GM21360 (cell line): ENCODE results near the gene NFIB.

Experiments
- ATAC-seq: cut with Tn5 transposase; IDR thresholded peaks from one replicate; pipeline ENCODE4 v1.9.1; 2021; ENCODE audit warnings: mild to moderate bottlenecking, moderate library complexity; ENCODE audit not compliant: unreplicated experiment

Gene NFIB

DNA sequence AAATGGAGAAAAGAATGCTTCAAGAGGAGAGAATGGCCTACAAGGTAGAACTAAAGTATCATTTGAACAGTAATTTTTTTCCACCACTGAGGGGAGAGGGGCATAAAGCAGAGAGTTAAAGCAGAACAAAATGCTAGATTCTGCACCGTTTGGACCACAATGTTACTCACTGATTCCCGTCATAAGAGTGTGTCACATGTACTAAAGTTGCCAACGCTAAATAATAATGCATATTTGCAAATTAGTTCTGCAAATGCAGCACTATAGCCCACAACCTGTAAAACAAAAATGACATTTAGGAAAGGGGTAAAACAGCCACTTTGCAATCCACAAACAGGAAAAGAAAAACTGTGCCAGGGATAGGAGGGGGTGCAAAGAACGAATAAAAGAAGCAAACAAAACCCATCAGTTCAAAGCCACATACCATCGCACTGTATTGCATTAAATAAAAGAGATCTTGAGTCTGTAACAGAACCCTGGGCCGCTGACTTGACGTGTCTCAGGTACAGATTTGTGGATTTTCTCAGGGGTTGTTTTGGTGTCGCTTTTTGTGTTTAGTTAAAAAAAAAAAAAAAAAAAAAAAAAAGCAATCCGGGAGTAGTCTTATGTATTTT is 7.7 kb upstream of the NFIB start:
- ATAC-seq, result no peak

DNA sequence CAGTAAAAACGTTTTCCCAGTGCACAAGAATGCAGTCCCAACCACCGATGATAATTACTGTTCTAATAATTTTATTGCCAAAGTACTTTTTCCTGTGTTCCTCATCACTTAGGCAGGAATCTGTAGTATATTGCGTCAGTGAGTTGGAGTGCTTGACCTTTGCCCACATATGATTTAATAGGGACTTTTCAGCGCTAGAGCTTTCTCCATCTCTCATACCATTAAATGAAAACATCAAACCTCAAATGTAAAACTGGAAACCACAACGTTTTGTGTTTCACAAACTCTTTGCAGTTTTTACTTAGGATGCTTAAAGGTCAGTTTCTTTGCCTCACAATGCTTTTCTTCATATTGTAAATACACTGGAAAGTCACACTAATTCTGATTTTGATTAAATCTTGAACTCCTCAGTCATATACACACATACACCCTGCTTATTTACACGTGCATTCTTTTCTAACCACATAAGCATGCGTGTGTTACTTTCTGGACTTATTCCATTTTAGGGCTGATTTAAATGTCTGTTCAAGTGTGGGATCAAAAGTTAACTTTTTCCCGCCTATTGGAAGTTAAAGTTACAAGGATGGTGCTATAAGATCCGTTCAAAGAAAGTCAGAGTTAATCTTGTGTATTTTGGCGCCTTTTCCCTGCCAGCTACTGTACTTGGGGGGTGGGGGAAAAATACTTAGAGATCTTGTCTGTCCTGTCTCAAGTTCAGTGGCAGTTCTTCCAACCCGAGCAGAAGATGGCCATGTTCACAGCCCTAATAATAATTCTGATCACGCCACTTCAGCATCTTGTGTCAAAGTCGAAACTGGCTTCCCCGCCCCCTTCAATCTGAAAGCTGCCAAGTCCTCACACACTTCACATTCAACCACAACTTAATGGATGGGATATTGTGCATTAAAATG is 6.6 kb upstream of the NFIB start:
- ATAC-seq, result no peak

DNA sequence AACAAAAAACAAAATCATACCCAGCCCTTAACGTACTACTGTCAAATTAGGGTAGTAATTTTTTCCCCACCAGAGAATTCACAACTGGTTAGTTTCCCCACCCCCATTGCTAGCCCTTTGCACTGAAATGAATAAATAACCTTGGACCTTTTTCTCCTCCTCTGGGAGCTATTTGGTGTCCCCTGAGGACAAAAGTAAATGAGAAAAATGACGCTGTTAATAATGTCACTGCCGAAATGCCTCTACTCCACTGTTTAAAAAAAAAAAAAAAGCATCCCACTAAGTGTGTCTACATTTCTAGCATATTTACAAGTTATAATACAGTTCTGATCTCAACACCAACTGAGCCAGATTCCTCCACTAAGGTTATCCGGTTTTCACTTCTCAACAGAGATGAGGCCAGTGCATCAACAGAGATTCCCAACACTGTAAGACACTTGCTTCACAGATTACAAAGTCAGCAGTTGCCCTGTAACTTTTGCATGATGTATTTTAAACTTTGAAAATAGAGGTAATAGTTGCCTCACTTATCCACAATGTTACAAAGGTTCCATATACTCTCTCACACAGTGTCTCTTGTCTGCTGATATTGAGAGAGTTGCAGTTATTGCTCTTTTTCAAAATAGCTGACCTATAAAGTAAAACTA is 5.1 kb upstream of the NFIB start:
- ATAC-seq, result no peak

- ATAC-seq, result no peak
These were observed 4.4 kb upstream of the NFIB start for GRCh38 chr9:14318361-14318760.

DNA sequence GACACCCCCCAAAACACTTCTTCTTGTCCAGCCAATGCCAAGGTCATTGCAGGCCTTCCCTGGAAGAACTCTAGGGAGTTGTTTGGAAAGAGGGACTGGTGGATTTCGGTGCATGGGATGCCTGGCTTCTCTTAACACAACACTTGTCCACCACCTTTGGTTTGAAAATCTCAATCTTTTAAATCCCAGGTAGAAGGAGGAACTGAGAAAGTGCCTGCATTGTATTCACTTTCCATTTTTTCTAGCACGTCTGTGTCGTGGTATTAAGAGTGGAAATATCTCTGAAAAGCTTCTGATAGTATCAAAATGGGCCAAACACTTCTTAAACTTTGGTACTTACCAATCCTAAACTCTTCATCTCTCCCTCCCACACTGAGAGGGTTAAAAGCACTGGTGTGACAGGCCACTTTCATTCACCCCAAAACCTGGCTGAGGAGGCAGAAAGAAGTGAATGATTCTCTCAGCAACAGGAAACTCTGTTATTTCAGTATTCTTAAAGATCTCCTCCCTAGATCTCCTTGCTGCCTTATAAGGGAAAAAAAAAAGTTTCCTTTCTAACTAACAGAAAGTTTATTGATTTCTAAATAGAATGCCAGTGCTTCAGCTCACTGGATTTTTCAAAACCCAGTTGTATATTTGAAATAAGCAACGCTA is 3.9 kb upstream of the NFIB start:
- peak; percentile 27 for ATAC-seq

DNA sequence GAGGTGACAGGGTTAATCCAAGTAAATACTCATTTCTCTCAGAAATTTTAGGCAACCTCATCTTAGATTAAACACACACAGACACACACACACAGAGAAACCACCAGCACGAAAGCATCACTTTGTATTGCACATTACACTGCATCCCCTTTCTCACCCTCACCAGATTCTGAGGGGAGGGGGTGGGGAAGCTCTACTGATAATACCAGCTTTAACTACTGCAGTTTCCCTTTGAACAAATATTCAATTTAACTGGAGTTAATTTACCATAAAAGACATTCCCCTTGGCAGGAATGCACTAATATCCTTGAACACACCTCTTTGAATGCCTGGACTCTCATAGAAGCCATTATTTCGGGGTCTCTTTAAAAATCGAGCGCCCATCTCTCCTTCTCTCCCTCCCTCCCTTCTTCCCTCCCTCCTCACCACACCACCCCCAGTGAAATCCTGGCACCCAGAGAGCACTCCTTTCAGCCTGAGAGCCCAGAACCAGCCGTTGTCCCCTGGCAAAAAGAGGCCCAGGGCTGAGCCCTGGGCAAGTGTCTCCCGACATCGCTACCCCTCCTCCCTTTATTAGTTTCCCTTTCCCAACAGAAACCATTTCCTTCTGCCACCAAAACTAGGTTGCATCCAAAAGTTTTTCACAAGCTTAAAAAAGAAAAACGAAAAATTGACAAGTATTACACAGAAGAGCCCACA is 2.8 kb upstream of the NFIB start:
- ATAC-seq, result no peak

DNA sequence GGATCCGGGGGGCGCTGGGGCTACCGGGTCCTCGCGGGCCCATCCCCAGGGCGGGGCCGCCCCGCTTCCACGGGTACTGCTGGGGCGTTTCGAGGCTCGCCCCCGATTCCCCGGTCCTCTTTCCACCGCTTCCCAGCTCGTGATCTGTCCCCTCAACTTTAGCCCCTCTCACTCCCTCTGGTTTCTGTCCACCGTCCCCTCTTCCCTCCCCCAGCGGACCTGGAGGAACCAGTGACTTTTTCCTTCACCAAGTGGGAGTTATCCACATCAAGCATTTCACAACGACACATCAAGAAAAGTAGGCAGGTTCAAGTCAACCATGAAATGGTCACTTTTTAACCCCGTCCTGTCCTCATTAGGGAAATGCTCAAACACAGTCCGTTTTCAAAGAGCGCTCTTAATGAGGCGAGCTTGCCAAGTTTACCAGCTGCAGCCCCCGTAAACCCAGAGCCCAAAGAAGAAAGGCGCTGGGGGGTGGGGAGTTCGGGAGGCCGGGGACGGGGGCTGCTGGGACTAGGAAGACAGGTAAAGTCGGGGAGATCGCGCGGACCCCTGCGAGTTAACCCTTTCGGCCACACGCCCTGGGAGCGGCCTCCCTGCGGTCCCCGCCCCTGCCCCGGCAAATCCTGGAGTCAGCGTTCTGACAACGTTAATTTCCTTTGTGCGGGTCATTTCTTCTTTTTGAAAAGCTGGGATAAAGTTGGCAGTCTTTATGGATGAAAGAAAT is 2.1 kb upstream of the NFIB start:
- ATAC-seq, result no peak

DNA sequence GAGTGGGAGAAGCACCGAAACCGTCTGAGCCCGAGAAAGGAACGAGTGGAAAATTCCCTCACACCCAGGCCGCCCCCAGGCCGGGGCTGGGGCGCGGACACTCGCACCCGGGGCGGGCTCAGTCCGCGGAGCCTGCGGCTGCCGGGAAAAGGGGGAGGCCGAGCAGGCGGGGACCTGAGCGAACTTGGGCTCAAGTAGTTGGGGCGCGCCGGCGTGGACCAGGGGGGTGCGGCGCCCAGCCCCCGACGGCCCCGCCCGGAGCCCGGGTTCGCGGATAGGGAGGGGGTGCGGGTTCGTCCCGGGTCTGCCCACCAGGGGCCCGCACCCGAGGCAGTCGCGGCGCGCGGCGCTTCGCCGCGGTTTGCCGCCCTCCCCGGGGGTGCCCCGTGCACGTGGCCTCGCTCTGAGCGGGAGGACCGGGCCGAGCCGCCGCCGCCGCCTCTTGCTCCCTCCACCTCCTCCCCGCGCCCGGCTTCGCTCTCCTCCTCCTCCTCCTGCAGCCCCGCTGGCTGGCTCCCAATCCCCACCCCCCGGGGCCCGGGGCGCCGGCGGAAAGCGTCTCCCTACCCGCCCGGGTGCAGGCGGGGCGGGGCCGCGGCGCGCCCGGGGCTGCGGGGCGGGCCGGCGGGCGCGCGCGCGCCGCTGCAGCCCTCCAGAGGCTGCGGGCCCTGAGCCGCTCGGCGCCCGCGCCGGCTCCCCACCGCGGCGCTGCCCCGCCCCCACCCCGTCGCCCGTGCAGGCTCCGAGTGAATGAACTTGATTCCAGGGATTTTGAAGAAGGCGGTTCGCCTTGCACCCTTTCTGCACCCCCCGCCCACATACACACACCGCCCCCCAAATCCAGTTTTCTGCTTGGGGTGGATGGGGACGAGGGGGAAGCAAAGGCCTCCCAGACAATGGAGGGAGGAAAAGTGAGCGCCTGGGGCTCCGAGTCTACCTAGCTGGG is 1.3 kb upstream of the NFIB start:
- no peak for ATAC-seq

DNA sequence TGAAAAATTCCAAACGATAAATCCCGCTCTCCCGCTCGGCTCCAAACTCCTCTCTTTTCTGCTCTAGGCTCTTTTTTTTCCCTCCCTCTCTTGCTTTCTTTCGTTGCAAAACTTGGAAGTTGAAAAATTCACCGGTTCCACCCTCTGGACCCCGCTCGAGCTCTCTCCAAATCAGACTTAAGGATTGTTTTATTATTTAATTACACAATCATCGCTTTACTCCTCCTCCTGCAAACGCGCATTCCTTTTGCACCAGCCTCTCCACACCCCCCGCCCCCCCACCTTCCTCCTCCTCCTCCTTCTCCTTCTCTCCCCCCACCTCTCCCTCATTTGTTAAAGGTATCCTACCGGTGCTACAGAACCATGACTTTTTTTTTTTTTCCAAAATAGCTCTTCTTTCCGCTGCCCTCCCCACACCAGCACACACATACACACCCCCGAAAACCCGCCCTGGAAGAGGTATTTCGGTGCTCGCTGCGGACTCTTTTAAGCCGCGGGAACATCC is 535 bp upstream of the NFIB start:
- ATAC-seq, result no peak

DNA sequence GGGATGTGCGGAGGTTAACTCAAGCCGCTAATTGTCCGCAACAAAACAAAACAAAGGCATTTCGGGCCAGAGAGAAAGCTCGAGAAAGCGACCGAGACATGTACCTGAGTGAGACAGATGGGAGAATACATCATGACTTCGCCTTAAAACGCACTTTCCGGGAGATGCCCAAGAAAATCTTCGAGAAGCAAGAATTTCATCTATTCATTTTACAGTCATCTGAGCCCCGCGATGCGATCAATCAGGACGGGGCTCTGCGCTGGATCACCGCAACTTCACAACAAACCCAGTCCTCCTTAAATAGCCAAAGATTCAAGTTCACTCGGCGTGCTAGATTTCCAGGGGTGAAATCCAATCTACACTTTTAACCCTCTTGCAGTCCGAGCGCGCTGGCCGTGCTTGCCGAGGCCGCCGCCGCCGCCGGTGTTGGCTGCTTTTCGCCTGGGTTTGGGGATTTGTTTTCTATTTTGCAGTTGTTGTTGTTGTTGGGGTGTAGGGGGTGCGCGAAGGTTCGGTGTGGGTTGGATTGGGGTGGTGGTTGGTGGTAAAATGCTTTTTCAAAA is 482 bp downstream of the NFIB start:
- ATAC-seq, result no peak

GRCh38 chr9:14312719-14313377 is 1.1 kb downstream of the NFIB start:
- ATAC-seq, result no peak

DNA sequence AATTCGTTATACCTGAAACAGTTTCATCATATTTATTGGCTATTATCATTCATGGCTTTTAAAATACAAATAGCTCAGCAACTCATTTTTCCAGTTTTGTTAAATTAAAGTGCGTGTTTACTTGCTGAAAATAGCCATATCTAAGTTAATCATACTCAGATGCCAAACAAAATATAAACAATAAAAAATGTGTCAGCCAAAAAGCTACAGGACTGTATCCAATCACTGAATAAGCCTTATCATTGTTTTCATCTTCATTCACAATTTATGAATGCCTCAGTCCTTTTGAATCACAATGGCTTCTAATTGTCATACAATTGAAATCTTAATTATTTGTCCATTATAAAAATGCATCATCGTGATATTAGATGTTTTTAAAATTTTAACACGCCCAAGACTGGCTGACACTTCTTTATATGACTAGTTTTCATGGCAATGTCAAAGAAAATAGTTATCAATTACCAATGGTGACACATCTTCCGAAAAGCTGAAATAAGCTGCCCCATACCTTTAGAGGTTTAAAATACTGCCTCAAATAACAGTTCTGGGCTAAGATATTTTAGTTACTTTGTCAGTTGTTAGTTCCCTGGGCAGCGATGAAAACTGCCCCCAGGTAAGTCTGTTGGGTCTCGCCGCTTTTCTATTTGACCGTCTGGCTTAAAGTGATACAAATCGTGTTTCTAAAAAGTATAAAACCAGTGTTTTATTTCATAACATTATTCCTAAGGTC is 1.8 kb downstream of the NFIB start:
- ATAC-seq, result no peak

GRCh38 chr9:14311171-14311949 is 2.6 kb downstream of the NFIB start:
- ATAC-seq, result no peak

DNA sequence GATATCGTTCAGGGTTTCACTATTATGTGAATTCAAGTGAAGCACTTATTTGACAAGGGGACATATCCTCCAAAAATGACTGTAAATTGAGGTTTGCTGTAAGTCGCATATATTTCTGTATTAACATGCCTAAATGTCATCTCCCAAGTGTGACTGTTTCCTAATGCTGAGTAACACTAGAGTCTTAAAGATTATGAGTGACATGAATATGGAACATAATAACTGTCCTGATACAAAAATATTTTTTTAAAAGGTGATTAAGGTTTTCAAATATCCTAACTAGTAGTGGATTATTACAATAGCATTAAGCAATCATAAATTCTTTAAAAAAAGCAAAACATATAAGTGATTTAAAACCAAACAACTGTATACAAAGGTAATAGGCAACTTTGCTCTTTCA is 3.6 kb downstream of the NFIB start:
- no peak for ATAC-seq

DNA sequence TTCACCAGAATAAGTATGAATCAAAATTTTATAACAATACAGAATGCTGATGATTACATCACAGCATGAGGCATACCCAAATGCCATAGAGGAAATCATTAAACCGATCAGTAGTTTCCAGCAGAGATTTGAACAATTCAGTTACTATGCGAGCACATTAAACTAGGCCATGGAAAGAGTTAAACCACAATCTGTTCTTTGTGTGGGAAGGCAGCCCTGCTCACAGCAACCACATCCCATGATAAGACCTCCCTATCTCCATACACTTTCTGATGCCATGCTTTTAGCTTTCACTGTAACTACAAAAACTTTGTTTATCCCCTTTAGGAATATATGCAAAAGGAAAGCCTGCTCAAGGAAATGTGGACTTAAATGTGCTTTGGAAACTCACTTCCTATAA is 4.5 kb downstream of the NFIB start:
- ATAC-seq, result no peak

DNA sequence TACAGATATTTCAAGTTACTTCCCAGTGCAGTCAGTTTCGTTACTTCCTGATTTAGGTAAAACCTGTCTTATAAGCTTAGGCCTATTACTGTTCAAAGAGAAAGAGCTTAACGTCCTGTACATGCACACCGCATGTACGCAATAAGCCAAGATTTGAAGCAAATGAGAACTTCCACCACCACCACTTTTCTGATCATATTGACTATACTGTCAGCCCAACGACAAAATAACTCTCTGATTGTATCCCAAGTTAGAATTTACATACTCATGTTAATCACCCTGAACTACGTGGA is 5.1 kb downstream of the NFIB start:
- no peak for ATAC-seq
